ENCODE measurements around the gene ZCCHC24.
A peak's percentile ranks its signal among the peaks of the same experiment; 100 is the strongest.

Gene ZCCHC24

GRCh38 chr10:79356104-79356503 is 89.3 kb downstream of the ZCCHC24 start:
- no peaks in the 10 kb centered on the region for H3K27me3 Mint-ChIP-seq
- no peak overlapping the region for H3K27ac Mint-ChIP-seq
- peaks cover 23% of the 10 kb centered on the region for H3K36me3 Mint-ChIP-seq
- H3K4me1 Mint-ChIP-seq (ENCODE audit: low read depth): peaks cover 16% of the 10 kb centered on the region
- H3K4me3 Mint-ChIP-seq: no peak overlapping the region
- H3K9me3 Mint-ChIP-seq (ENCODE audit: low read depth): no peaks in the 10 kb centered on the region

GRCh38 chr10:79355420-79356017 is 89.9 kb downstream of the ZCCHC24 start:
- Mint-ChIP-seq H3K27ac (no peak overlapping the region), H3K36me3 (peaks cover 23% of the 10 kb centered on the region), H3K27me3 (no peaks in the 10 kb centered on the region), H3K4me1 (ENCODE audit: low read depth) (peaks cover 12% of the 10 kb centered on the region), H3K9me3 (ENCODE audit: low read depth) (no peaks in the 10 kb centered on the region), H3K4me3 (no peak overlapping the region)

- H3K4me1 Mint-ChIP-seq (ENCODE audit: low read depth): peaks cover 15% of the 10 kb centered on the region
- no peak overlapping the region for H3K27ac Mint-ChIP-seq
- no peak overlapping the region for H3K4me3 Mint-ChIP-seq
- no peaks in the 10 kb centered on the region for H3K27me3 Mint-ChIP-seq
- H3K9me3 Mint-ChIP-seq (ENCODE audit: low read depth): no peaks in the 10 kb centered on the region
- peaks cover 23% of the 10 kb centered on the region for H3K36me3 Mint-ChIP-seq
Observed at GRCh38 chr10:79354615-79355014, 90.8 kb downstream of the ZCCHC24 start.

- Mint-ChIP-seq H3K27me3 (no peaks in the 10 kb centered on the region), H3K4me3 (no peak overlapping the region), H3K4me1 (ENCODE audit: low read depth) (peaks cover 18% of the 10 kb centered on the region), H3K36me3 (peaks cover 23% of the 10 kb centered on the region), H3K27ac (no peak overlapping the region), H3K9me3 (ENCODE audit: low read depth) (no peaks in the 10 kb centered on the region)
Observed at GRCh38 chr10:79354141-79354540, 91.3 kb downstream of the ZCCHC24 start.

- Mint-ChIP-seq H3K9me3 (ENCODE audit: low read depth) (no peaks in the 10 kb centered on the region), H3K36me3 (peaks cover 23% of the 10 kb centered on the region), H3K4me3 (no peak overlapping the region), H3K27ac (no peak overlapping the region), H3K4me1 (ENCODE audit: low read depth) (peaks cover 20% of the 10 kb centered on the region), H3K27me3 (no peaks in the 10 kb centered on the region)
Observed at GRCh38 chr10:79353726-79354125, 91.7 kb downstream of the ZCCHC24 start.

GRCh38 chr10:79353000-79353406 is 92.4 kb downstream of the ZCCHC24 start:
- Mint-ChIP-seq H3K4me1 (ENCODE audit: low read depth) (peaks cover 26% of the 10 kb centered on the region), H3K9me3 (ENCODE audit: low read depth) (no peaks in the 10 kb centered on the region), H3K36me3 (peaks cover 23% of the 10 kb centered on the region), H3K4me3 (no peak overlapping the region), H3K27me3 (no peaks in the 10 kb centered on the region), H3K27ac (no peak overlapping the region)

- H3K27ac Mint-ChIP-seq: peak overlapping the region; percentile 58
- H3K4me3 Mint-ChIP-seq: no peak overlapping the region
- no peaks in the 10 kb centered on the region for H3K9me3 Mint-ChIP-seq (ENCODE audit: low read depth)
- H3K36me3 Mint-ChIP-seq: peaks cover 23% of the 10 kb centered on the region
- peaks cover 26% of the 10 kb centered on the region for H3K4me1 Mint-ChIP-seq (ENCODE audit: low read depth)
- H3K27me3 Mint-ChIP-seq: no peaks in the 10 kb centered on the region
Observed at GRCh38 chr10:79352035-79352877, 93.2 kb downstream of the ZCCHC24 start.

GRCh38 chr10:79351332-79351731 is 94.1 kb downstream of the ZCCHC24 start:
- peaks cover 29% of the 10 kb centered on the region for H3K4me1 Mint-ChIP-seq (ENCODE audit: low read depth)
- H3K27me3 Mint-ChIP-seq: no peaks in the 10 kb centered on the region
- no peaks in the 10 kb centered on the region for H3K9me3 Mint-ChIP-seq (ENCODE audit: low read depth)
- H3K36me3 Mint-ChIP-seq: peaks cover 23% of the 10 kb centered on the region
- H3K4me3 Mint-ChIP-seq: no peak overlapping the region
- H3K27ac Mint-ChIP-seq: no peak overlapping the region

- H3K27me3 Mint-ChIP-seq: no peaks in the 10 kb centered on the region
- H3K27ac Mint-ChIP-seq: peak overlapping the region; percentile 16
- H3K9me3 Mint-ChIP-seq (ENCODE audit: low read depth): no peaks in the 10 kb centered on the region
- peaks cover 21% of the 10 kb centered on the region for H3K36me3 Mint-ChIP-seq
- H3K4me3 Mint-ChIP-seq: peak overlapping the region; percentile 89
- peaks cover 32% of the 10 kb centered on the region for H3K4me1 Mint-ChIP-seq (ENCODE audit: low read depth)
Observed at GRCh38 chr10:79350407-79351154, 94.8 kb downstream of the ZCCHC24 start.

GRCh38 chr10:79349766-79350406 is 95.5 kb downstream of the ZCCHC24 start:
- Mint-ChIP-seq H3K4me1 (ENCODE audit: low read depth) (peaks cover 32% of the 10 kb centered on the region), H3K27ac (peak overlapping the region; percentile 34), H3K9me3 (ENCODE audit: low read depth) (no peaks in the 10 kb centered on the region), H3K4me3 (peak overlapping the region; percentile 89), H3K36me3 (peaks cover 19% of the 10 kb centered on the region), H3K27me3 (no peaks in the 10 kb centered on the region)

GRCh38 chr10:79349072-79349491 is 96.3 kb downstream of the ZCCHC24 start:
- Mint-ChIP-seq H3K4me3 (peak overlapping the region; percentile 89), H3K36me3 (peaks cover 13% of the 10 kb centered on the region), H3K9me3 (ENCODE audit: low read depth) (no peaks in the 10 kb centered on the region), H3K27ac (peak overlapping the region; percentile 90), H3K27me3 (no peaks in the 10 kb centered on the region), H3K4me1 (ENCODE audit: low read depth) (peaks cover 31% of the 10 kb centered on the region)

- Mint-ChIP-seq H3K27me3 (no peaks in the 10 kb centered on the region), H3K4me1 (ENCODE audit: low read depth) (peaks cover 29% of the 10 kb centered on the region), H3K36me3 (peaks cover 10% of the 10 kb centered on the region), H3K9me3 (ENCODE audit: low read depth) (no peaks in the 10 kb centered on the region), H3K4me3 (peak overlapping the region; percentile 89), H3K27ac (peak overlapping the region; percentile 90)
Observed at GRCh38 chr10:79348640-79348988, 96.8 kb downstream of the ZCCHC24 start.

GRCh38 chr10:79347894-79348639 is 97.4 kb downstream of the ZCCHC24 start:
- H3K27me3 Mint-ChIP-seq: no peaks in the 10 kb centered on the region
- no peaks in the 10 kb centered on the region for H3K9me3 Mint-ChIP-seq (ENCODE audit: low read depth)
- H3K27ac Mint-ChIP-seq: peak overlapping the region; percentile 90
- H3K4me1 Mint-ChIP-seq (ENCODE audit: low read depth): peaks cover 25% of the 10 kb centered on the region
- peak overlapping the region; percentile 89 for H3K4me3 Mint-ChIP-seq
- peaks cover 5% of the 10 kb centered on the region for H3K36me3 Mint-ChIP-seq

- peaks cover 2% of the 10 kb centered on the region for H3K36me3 Mint-ChIP-seq
- no peaks in the 10 kb centered on the region for H3K9me3 Mint-ChIP-seq (ENCODE audit: low read depth)
- H3K27me3 Mint-ChIP-seq: no peaks in the 10 kb centered on the region
- H3K4me1 Mint-ChIP-seq (ENCODE audit: low read depth): peaks cover 25% of the 10 kb centered on the region
- H3K4me3 Mint-ChIP-seq: peak within 1 kb of the TSS; percentile 89
- H3K27ac Mint-ChIP-seq: peak within 1 kb of the TSS; percentile 90
Observed at GRCh38 chr10:79347226-79347893, 98.1 kb downstream of the ZCCHC24 start, which contains the start of gene PPIF. PPIF (plus strand) TSS chr10:79347469; CDS start chr10:79347549, 80 bp downstream.

Measured in activated naive CD8-positive, alpha-beta T cell (primary cell).